Left ventricle myocardium inferior (tissue), 1 donor: ENCODE measurements around the gene BEAN1. TPM values are rescaled to one million over a fixed set of nuclear protein-coding genes. Genes with fewer than 3 reads are reported as not detected.

ENCODE experiments used
- DNase-seq: peaks from one replicate; pipeline ENCODE4 v3.0.0-alpha.2; 2020
- H3K27ac ChIP-seq: fragments of 200-600 bp; replicated peaks from 2 replicates; pipeline ENCODE4 v1.8.0; 2021
- H3K27me3 ChIP-seq: fragments of 200-600 bp; 2 replicates; pipeline ENCODE4 v1.8.0; 2021; ENCODE audit warnings: low read depth
- H3K36me3 ChIP-seq: fragments of 200-600 bp; 2 replicates; pipeline ENCODE4 v1.8.0; 2021
- H3K4me1 ChIP-seq: fragments of 200-600 bp; 2 replicates; pipeline ENCODE4 v1.8.0; 2021
- H3K4me3 ChIP-seq: fragments of 200-600 bp; 2 replicates; pipeline ENCODE4 v1.8.0; 2021; ENCODE audit warnings: mild to moderate bottlenecking, moderate library complexity
- H3K9me3 ChIP-seq: fragments of 200-600 bp; replicated peaks from 2 replicates; pipeline ENCODE4 v1.8.0; 2021
- intact Hi-C: fragments of 100-400 bp; cut with micrococcal nuclease; formaldehyde crosslinking; loops from one replicate; pipeline ENCODE4 v1.11.0; 2022
- total RNA-seq: library from RNA; stranded (reverse); fragmentation: NEBNext Ultra II Directional; extraction: Animal tissue kit (Norgen Biotek cat#: 25700); gene quantifications from one replicate; pipeline ENCODE4 v1.2.1, GENCODE V29; 2021
- TF ChIP-seq, protein P1 (sequence below): fragments of 200-600 bp; IDR thresholded peaks from 2 replicates; pipeline ENCODE4 v1.8.0; 2021; ENCODE audit warnings: antibody characterized with exemption, mild to moderate bottlenecking, borderline replicate concordance
- donor health status: DM: no; HTN: yes; CAD: no; lungs with severe emphysema.

BEAN1 gene
- total RNA-seq, 1 donor from 2014 or later: 0.33 TPM

DNA sequence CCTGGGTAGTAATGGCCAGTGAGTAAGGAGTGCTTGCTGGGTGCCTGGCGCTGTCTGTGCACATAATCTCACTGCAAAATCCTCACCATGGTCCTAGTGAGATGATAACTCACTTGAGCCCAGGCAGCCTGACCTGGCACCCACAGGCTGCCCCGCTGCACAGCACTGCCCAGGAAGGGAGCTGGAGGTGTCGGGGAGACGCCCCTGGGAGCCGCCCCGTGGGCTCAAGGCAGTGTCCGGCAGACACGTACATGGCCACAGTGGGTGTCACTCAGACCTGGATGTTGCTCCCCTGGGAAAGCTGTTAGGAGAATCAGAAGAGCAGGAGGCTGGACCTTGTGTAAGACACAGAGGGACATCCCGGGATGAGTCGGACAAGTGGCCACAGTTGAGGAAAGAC lies 44.2 kb downstream of the BEAN1 start:
- H3K4me1 ChIP-seq: no peaks in the 10 kb centered on the region
- no peak overlapping the region for H3K27ac ChIP-seq
- no peak for DNase-seq
- H3K4me3 ChIP-seq: no peak overlapping the region
- intact Hi-C loops: no loop called here
- TF ChIP-seq, protein P1, sequence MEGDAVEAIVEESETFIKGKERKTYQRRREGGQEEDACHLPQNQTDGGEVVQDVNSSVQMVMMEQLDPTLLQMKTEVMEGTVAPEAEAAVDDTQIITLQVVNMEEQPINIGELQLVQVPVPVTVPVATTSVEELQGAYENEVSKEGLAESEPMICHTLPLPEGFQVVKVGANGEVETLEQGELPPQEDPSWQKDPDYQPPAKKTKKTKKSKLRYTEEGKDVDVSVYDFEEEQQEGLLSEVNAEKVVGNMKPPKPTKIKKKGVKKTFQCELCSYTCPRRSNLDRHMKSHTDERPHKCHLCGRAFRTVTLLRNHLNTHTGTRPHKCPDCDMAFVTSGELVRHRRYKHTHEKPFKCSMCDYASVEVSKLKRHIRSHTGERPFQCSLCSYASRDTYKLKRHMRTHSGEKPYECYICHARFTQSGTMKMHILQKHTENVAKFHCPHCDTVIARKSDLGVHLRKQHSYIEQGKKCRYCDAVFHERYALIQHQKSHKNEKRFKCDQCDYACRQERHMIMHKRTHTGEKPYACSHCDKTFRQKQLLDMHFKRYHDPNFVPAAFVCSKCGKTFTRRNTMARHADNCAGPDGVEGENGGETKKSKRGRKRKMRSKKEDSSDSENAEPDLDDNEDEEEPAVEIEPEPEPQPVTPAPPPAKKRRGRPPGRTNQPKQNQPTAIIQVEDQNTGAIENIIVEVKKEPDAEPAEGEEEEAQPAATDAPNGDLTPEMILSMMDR: no peak
- H3K9me3 ChIP-seq: peaks cover 4% of the 10 kb centered on the region
- H3K36me3 ChIP-seq: no peaks in the 10 kb centered on the region
- peaks cover 1% of the 10 kb centered on the region for H3K27me3 ChIP-seq

DNA sequence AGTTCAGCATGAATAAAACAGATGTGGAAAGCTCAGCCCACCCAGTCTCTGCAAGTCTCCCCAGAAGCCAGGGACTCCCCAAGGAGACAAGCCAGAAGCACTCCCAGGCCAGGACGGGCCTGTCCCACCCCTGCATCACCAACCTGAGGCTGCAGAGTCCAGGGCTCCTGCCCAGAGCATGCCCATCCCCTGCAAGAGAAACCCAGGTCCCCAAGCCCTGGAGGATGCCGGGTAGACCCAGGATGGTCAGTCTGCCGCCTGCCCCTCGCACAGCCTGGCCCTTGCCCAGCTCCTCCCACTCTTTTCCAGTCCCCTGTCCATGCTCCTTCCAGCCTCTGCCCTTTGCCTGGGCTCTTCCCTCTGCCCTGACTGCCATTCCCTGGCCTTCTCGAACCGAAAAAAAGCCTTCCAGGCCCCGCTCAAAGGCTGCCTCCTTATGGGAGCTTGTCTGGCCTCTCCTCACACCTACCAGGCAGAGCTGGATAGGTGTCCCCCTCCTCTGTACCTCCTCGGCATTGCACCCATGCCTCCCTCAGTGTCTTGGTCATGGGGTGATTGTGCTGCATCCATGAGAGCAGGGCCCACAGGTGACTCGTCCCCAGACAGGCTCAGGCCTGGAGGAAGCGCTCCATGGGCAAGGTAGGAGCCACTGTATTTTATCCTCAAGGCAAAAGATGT lies 44.8 kb downstream of the BEAN1 start:
- intact Hi-C loops: no loop called here
- Histone ChIP-seq H3K9me3 (no peaks in the 10 kb centered on the region), H3K4me1 (no peaks in the 10 kb centered on the region), H3K27me3 (peaks cover 5% of the 10 kb centered on the region), H3K36me3 (no peaks in the 10 kb centered on the region), H3K4me3 (no peak overlapping the region), H3K27ac (no peak overlapping the region)
- TF ChIP-seq, protein P1: no peak
- no peak for DNase-seq

DNA sequence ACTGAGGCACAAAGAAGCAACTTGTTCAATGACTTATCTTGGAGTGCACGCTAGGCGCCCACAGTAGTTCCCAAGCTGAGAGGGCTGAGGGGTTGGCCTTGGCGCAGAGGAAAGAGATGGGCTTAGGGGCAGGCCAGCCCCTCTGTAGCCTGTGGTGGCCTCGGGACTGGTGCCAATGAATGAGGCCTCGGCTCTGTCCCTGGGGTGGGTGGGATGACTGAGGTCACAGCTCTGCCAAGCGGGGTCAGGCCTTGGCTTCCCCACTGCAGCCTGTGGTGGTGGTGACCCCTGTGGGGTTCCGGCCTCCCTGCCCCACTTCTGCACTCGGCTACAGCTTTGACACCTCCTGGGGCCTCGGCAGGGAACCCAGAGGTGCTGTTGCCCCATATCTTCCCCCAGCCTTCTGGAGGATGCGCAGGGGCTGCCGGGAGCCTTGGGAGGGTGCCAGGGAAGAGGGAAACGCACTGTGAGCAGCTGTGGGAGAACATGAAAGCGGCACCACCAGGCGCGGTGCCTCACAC lies 46.0 kb downstream of the BEAN1 start:
- intact Hi-C loops: no loop called here
- Histone ChIP-seq H3K36me3 (no peaks in the 10 kb centered on the region), H3K4me3 (no peak overlapping the region), H3K4me1 (peaks cover 5% of the 10 kb centered on the region), H3K9me3 (no peaks in the 10 kb centered on the region), H3K27me3 (peaks cover 14% of the 10 kb centered on the region), H3K27ac (no peak overlapping the region)
- DNase-seq: no peak
- TF ChIP-seq, protein P1: no peak

DNA sequence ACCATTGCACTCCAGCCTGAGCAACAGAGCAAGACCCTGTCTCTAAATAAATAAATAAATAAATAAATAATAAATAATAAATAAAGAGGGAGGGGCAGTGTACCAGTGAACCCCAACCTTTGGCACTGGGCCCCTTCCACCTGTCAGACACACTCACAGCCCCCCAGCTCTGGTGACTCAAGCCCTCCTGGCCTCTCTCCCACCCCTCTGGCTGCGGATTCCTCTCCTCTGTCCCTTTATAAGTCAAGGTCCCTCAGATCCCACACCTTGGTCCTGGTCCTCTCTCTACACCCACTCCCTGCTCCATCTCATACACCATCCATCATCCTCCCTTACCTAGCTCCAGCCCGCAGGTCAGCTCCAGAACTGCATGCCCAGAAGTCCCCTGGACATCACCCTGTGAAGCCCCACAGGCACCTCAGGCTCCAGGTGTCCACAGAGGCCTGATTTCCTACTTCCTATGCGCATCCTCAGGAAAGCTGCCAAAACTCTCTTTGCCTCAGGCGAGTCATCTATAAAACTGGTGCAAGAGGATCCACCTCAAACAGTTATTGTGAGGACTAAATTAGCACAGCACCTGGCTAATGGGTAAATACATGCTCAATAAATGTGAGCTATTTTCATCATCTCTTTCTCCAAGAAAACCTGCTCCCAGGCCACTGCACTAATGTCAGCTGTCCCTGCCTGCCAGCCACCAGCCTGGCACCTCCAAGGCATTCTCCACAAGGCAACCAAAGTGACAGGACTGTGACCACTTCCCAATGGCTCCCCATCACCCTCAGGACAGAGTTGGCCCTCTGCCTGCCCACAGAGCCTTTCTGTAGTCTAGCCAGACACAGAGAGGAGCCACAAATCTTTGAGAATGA lies 46.8 kb downstream of the BEAN1 start:
- Histone ChIP-seq H3K27ac (no peak overlapping the region), H3K4me3 (no peak overlapping the region), H3K36me3 (no peaks in the 10 kb centered on the region), H3K4me1 (peaks cover 13% of the 10 kb centered on the region), H3K9me3 (no peaks in the 10 kb centered on the region), H3K27me3 (peaks cover 14% of the 10 kb centered on the region)
- intact Hi-C loops: no loop called here
- TF ChIP-seq, protein P1: no peak
- no peak for DNase-seq

DNA sequence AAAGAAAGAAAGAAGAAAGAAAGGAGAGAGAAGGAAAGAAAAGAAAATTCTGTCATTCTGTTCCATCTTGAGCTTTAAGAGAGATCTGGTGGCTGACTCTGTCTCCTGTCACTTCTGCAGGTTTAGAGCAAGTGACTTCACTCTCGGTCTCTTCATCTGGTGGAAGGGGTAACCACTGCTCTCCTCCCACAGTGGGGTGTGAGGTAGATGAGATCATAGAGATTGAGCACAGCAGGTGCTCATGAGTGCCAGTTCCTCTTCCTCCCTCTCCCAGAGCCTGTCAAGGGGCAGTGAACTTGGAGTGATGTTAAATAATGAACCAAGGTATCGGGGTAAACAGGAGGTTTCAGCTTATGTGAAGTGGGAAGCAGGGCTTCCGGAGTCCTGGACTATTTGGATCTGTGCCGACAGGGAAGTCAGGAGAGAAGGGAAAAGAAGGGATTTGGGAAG lies 47.7 kb downstream of the BEAN1 start:
- no peaks in the 10 kb centered on the region for H3K36me3 ChIP-seq
- H3K27me3 ChIP-seq: peaks cover 14% of the 10 kb centered on the region
- H3K4me1 ChIP-seq: peaks cover 15% of the 10 kb centered on the region
- no peak overlapping the region for H3K27ac ChIP-seq
- H3K9me3 ChIP-seq: no peaks in the 10 kb centered on the region
- intact Hi-C loops: no loop called here
- DNase-seq: no peak
- TF ChIP-seq, protein P1: no peak
- no peak overlapping the region for H3K4me3 ChIP-seq
